GM21360 (cell line): ENCODE data around the gene SHC2.
"Not testable (repeated sequence)": the region's sequence is repeated elsewhere in the genome, so short reads cannot be mapped to it uniquely, and the experiment has no call there.

Experiments used
- ATAC-seq: cut with Tn5 transposase; IDR thresholded peaks from one replicate; pipeline ENCODE4 v1.9.1; 2021; ENCODE audit warnings: mild to moderate bottlenecking, moderate library complexity; ENCODE audit not compliant: unreplicated experiment

Gene SHC2

GRCh38 chr19:493391-494170, 32.7 kb upstream of the SHC2 start:
- no peak for ATAC-seq

- no peak for ATAC-seq
These were observed 31.3 kb upstream of the SHC2 start for GRCh38 chr19:492091-492531.

GRCh38 chr19:491146-491741, 30.4 kb upstream of the SHC2 start:
- ATAC-seq = no peak

- no peak for ATAC-seq
These were observed 28.8 kb upstream of the SHC2 start for GRCh38 chr19:489418-490196.

GRCh38 chr19:488505-489417, 27.9 kb upstream of the SHC2 start:
- peak; percentile 60 for ATAC-seq

GRCh38 chr19:485583-486236, 24.9 kb upstream of the SHC2 start:
- no peak for ATAC-seq

GRCh38 chr19:485077-485476, 24.2 kb upstream of the SHC2 start:
- ATAC-seq = no peak

- no peak for ATAC-seq
These were observed 23.7 kb upstream of the SHC2 start for GRCh38 chr19:484494-484893.

- ATAC-seq = no peak
These were observed 22.7 kb upstream of the SHC2 start for GRCh38 chr19:483332-484072.

- no peak for ATAC-seq
These were observed 21.6 kb upstream of the SHC2 start for GRCh38 chr19:482186-483041.

- ATAC-seq = not testable (repeated sequence)
These were observed 20.3 kb upstream of the SHC2 start for GRCh38 chr19:481100-481499.

- no peak for ATAC-seq
These were observed 19.4 kb upstream of the SHC2 start for GRCh38 chr19:480016-480855.

GRCh38 chr19:478976-479375, 18.1 kb upstream of the SHC2 start:
- ATAC-seq = no peak

GRCh38 chr19:478236-478903, 17.5 kb upstream of the SHC2 start:
- ATAC-seq = no peak

GRCh38 chr19:475360-475759, 14.5 kb upstream of the SHC2 start:
- ATAC-seq = no peak

- ATAC-seq = no peak
These were observed 13.6 kb upstream of the SHC2 start for GRCh38 chr19:474126-475078.
